Dermis blood vessel endothelial cell (primary cell): ENCODE measurements around the gene DPM1. TPM values are rescaled to one million over a fixed set of nuclear protein-coding genes. Genes with fewer than 3 reads are reported as not detected.
A peak's percentile ranks its signal among the peaks of the same experiment; 100 is the strongest.

ENCODE experiments used
- DNase-seq: peaks from one replicate; pipeline ENCODE4 v3.0.0; 2010
- total RNA-seq: library from RNA; depleted of rRNA; stranded (reverse); fragments of >200 nt; gene quantifications from 2 replicates; pipeline ENCODE4 v1.2.3, GENCODE V29; 2014

The DPM1 gene
- total RNA-seq, 1 donor from 2014 or later: 71.5 TPM

- peak; percentile 98 for DNase-seq
Measured at GRCh38 chr20:50929299-50930138, 28.8 kb downstream of the DPM1 start.

- DNase-seq: no peak
Measured at GRCh38 chr20:50928469-50928868, 29.9 kb downstream of the DPM1 start.

GRCh38 chr20:50926530-50926929, 31.8 kb downstream of the DPM1 start:
- DNase-seq: no peak

DNA sequence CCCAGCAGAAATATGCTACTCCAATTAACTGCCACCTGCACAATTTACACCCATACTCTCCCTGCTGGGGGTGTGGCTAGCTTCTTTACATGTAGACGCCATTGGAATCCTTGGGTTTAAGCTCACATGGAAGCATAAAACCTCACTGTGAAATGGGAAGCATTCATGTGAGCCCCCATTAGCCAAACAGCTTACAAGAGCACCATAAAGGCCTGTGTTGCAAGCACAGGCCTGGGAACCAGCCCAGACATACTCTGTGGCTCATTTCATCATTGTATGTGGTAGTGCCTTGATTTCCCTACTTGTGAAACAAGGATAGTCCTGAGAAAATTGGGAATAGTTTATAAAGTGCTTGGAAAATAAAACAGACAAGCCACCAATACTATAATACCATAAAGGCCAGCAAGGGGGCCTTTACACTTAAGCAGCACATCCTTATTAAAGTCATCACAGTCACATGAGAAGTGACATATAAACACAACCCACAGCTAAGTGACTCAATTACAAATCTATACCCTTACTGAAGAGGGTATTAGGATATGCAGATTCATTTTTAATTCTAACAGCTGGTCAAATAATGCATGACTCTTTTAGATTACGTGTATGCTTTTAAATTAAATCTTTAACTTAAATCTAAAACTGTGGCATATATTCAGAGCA, 33.9 kb downstream of the DPM1 start:
- no peak for DNase-seq

DNA sequence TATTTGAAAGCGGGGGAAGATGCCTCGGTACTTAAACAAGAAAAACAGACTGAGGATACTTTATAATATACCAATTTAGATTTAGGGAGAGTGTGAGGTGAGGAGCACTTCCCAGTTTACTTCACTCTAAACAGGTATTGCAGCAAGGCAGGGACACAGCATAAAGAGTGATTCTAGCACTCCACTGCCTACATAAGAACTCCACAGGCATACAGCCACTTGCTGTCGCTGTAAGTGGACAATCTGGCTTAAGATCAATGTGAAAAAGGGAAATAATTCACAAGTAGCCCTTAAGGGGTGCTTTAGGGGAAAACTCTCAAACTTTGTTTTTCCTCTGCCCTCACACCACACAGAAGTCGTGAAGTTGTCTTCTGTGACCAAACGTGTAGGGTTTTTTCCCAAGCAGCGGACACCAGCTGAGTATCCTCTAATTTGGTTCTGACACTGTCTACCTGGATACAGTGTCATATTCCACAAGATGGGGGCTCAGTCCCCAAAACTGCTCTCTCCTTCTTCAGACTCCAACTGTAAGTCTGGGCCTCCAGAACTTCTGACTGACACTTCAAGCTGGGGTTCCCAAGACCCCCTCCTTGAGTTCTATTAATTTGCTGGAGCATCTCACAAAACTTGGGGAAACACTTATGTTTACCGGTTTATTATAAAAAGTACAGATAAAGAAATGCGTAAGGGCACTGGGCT, 36.4 kb downstream of the DPM1 start:
- DNase-seq: no peak

- peak; percentile 43 for DNase-seq
Measured at GRCh38 chr20:50920997-50921396, 37.3 kb downstream of the DPM1 start.

- DNase-seq: peak; percentile 53
Measured at GRCh38 chr20:50919567-50919966, 38.8 kb downstream of the DPM1 start.

- DNase-seq: no peak
Measured at GRCh38 chr20:50918403-50918802, 39.9 kb downstream of the DPM1 start.

DNA sequence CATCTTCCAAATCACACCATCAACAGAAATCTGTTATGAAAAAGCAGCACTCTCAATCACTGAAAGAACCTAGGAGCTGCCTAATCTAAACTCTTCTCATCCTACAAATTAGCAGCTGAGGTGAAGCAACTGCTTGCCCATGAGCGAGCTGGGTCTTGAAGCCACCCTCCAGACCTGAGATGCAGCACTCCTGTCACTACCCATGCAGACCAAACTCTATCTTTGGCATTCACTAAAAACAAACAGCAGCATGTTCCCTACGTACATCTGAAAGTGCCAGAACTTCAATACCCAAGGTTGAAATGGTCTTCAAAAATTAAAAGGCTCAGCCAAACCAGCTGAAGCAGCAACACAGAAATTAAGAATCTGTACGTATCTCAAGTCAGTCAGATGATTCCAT, 41.4 kb downstream of the DPM1 start:
- DNase-seq: no peak

- peak; percentile 53 for DNase-seq
Measured at GRCh38 chr20:50916257-50916656, 42.1 kb downstream of the DPM1 start.

DNA sequence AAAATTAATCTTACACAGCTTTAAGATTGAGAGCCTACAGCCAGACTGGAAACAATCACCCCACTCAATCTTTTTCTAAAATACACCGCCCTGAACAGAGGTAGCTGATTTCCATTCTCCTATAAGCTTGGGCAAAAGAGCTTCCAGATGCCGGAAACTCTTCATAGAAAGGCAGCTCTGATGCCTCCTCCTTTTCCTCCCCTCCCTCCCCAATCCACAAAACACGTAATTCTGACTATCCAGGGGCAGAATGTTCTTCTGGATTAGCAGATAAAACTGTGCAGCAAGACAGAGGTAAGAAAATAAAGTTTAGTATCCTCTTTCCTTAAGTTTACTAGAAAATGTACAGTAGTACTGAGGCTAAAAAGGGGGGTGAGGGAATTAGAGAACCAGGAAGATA, 42.9 kb downstream of the DPM1 start:
- DNase-seq: peak; percentile 65

- peak; percentile 80 for DNase-seq
Measured at GRCh38 chr20:50913690-50914375, 44.5 kb downstream of the DPM1 start.

DNA sequence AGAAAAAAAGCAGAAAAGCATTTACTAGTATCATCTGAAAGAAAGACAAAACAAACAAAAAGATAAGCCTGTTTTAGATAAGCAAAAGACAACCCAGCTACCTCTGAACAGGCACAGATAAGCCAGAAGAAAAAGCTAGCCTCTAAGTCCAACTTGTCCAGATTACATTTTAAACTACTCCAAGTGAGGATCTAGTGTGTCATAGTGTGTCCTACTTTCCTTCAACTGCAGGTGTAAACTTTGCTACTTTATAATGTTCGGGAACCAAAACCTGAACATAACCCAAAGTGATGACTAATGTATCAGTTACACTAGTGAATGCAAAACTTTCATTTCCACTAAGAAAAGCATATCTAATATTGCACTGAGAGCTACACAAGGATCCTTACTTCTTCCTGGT, 46.6 kb downstream of the DPM1 start:
- no peak for DNase-seq

- no peak for DNase-seq
Measured at GRCh38 chr20:50911030-50911429, 47.3 kb downstream of the DPM1 start.

GRCh38 chr20:50909413-50909812, 48.9 kb downstream of the DPM1 start:
- no peak for DNase-seq

DNA sequence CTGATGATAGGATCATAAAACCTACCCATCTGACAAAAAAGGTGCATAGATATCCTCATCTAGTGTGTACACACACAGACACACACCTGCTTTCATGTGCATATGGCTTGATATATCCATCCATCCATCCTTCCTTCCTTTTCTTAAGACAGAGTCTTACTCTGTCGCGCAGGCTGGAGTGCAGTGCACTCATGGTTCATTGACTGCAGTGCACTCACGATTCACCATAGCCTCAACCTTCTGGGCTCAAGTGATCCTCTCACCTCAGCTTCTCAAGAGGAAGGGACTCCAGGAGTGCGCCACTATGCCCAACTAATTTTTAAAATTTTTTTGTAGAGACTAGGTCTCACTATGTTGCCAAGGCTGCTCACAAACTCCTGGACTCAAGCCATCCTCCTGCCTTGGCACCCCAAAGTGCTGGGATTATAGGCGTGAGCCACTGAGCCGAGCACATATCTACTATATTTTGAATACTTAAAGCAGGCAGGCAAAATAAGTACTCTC, 54.2 kb downstream of the DPM1 start:
- DNase-seq: no peak

GRCh38 chr20:50903353-50904051, 54.8 kb downstream of the DPM1 start:
- no peak for DNase-seq

GRCh38 chr20:50901301-50901700, 57.0 kb downstream of the DPM1 start:
- no peak for DNase-seq

GRCh38 chr20:50900261-50900660, 58.1 kb downstream of the DPM1 start:
- DNase-seq: no peak

DNA sequence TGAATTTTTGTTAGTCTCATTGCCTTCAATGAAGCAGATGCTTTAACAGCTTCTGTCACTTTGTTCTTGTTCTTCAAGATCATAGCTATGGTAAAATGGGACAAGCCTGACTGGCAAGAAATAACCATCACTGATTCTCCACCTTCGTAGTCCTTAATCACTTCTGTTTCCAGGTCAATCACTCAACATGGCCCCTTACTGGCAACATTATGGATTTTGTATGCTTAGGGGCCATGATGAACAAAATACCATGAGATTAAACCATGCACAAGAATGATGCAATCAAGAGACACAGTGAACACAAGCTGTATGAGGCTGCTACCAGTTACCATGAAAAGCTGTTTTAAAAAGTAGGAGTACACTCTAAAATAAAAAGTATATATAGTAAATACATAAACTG, 59.9 kb downstream of the DPM1 start:
- DNase-seq: no peak

GRCh38 chr20:50895111-50895830, 63.1 kb downstream of the DPM1 start:
- no peak for DNase-seq
